ENCODE measurements around the gene CDCA8. TPM values are rescaled to one million over a fixed set of nuclear protein-coding genes. Genes with fewer than 3 reads are reported as not detected.

The CDCA8 gene
- total RNA-seq, 1 experiment from 2014 or later: 51.7 TPM

- no peak for DNase-seq (ENCODE audit: low read depth, low spot score)
- POLR2A ChIA-PET: no interaction called here
- no TSS peak for BruUV-seq (replicated peaks)
- no peak for TF ChIP-seq ZBTB33 (IDR thresholded peaks at IDR 0.05; ENCODE audit: extremely low read depth, insufficient replicate concordance, low read length)
- no peak for TF ChIP-seq SIN3A (IDR thresholded peaks at IDR 0.05; ENCODE audit: low read depth)
- TF ChIP-seq EZH2 (IDR thresholded peaks at IDR 0.05): no peak
- TF ChIP-seq EZH2phosphoT487 (IDR thresholded peaks at IDR 0.05; ENCODE audit: borderline replicate concordance): no peak
- no peaks in the 10 kb centered on the region for H4K20me1 ChIP-seq (ENCODE audit: insufficient read depth)
- H3K4me3 ChIP-seq (replicated peaks in 1 of 2; ENCODE audit: low read depth in 1 of 2, low read length in 2 of 2): no peak overlapping the region
- H3K9ac ChIP-seq (ENCODE audit: low read length): no peak overlapping the region
- no peaks in the 10 kb centered on the region for H3K9me3 ChIP-seq (ENCODE audit: control insufficient read depth in 1 of 2, insufficient read depth in 1 of 2, low read depth in 1 of 2, low read length in 2 of 2)
- no peaks in the 10 kb centered on the region for H3K4me1 ChIP-seq (ENCODE audit: control insufficient read depth in 1 of 2, insufficient read depth in 2 of 2, low read length in 2 of 2)
- no peaks in the 10 kb centered on the region for H3K27me3 ChIP-seq (ENCODE audit: insufficient read depth, low read length)
- H3K79me2 ChIP-seq (ENCODE audit: insufficient read depth, low read length): peaks cover 24% of the 10 kb centered on the region; the same call in 1 of the 2 replicates
- H3K4me2 ChIP-seq (ENCODE audit: low read length): no peak overlapping the region
- RAD21 ChIA-PET (ENCODE audit: low non-redundant PET in 1 of 2, low total read pairs in 2 of 2, uncharacterized antibody in 2 of 2, unreplicated experiment in 2 of 2): no interaction called here
- H3K9me2 ChIP-seq (ENCODE audit: insufficient read depth): no peaks in the 10 kb centered on the region
- CTCF ChIA-PET: no interaction called here
- H3K36me3 ChIP-seq (ENCODE audit: control insufficient read depth in 1 of 2, insufficient read depth in 2 of 2, low read length in 2 of 2): peaks cover 65 to 77% of the 10 kb centered on the region in 2 experiments
- intact Hi-C loops (cut with micrococcal nuclease): no loop called here
- H2AFZ ChIP-seq (ENCODE audit: low read depth, low read length, poor library complexity, severe bottlenecking): no peak overlapping the region
- no peak for ATAC-seq
- H3K27ac ChIP-seq (ENCODE audit: low read depth, low read length): no peak overlapping the region
Measured at GRCh38 chr1:37703061-37703460, 10.7 kb downstream of the CDCA8 start.

- no peak overlapping the region for H3K27ac ChIP-seq (ENCODE audit: low read depth, low read length)
- H3K9me2 ChIP-seq (ENCODE audit: insufficient read depth): no peaks in the 10 kb centered on the region
- H3K4me2 ChIP-seq (ENCODE audit: low read length): no peak overlapping the region
- no peak overlapping the region for H2AFZ ChIP-seq (ENCODE audit: low read depth, low read length, poor library complexity, severe bottlenecking)
- ATAC-seq (no peak), DNase-seq (ENCODE audit: low read depth, low spot score) (no peak)
- H3K36me3 ChIP-seq (ENCODE audit: control insufficient read depth in 1 of 2, insufficient read depth in 2 of 2, low read length in 2 of 2): peaks cover 63 to 82% of the 10 kb centered on the region in 2 experiments
- H3K4me3 ChIP-seq (replicated peaks in 1 of 2; ENCODE audit: low read depth in 1 of 2, low read length in 2 of 2): no peak overlapping the region
- TF ChIP-seq TCF7L2 (IDR thresholded peaks at IDR 0.05; ENCODE audit: borderline replicate concordance, extremely low read depth, insufficient read depth, insufficient read length): no peak
- no peak for TF ChIP-seq ZFX (IDR thresholded peaks at IDR 0.05)
- no peak for TF ChIP-seq ATF3 (IDR thresholded peaks at IDR 0.05)
- TF ChIP-seq POLR2AphosphoS5 (IDR thresholded peaks at IDR 0.05; ENCODE audit: low read depth, low read length): no peak
- TF ChIP-seq RAD21 (IDR thresholded peaks at IDR 0.05; ENCODE audit: low read depth): no peak
- no peak for TF ChIP-seq ZBTB33 (IDR thresholded peaks at IDR 0.05; ENCODE audit: extremely low read depth, insufficient replicate concordance, low read length)
- no peak for TF ChIP-seq MAX (IDR thresholded peaks at IDR 0.05)
- no peaks in the 10 kb centered on the region for H4K20me1 ChIP-seq (ENCODE audit: insufficient read depth)
- CTCF ChIA-PET: no interaction called here
- H3K4me1 ChIP-seq (ENCODE audit: control insufficient read depth in 1 of 2, insufficient read depth in 2 of 2, low read length in 2 of 2): no peaks in the 10 kb centered on the region
- intact Hi-C loops (cut with micrococcal nuclease): no loop called here
- BruUV-seq (replicated peaks): no TSS peak
- RAD21 ChIA-PET (ENCODE audit: low non-redundant PET in 1 of 2, low total read pairs in 2 of 2, uncharacterized antibody in 2 of 2, unreplicated experiment in 2 of 2): no interaction called here
- H3K9me3 ChIP-seq (ENCODE audit: control insufficient read depth in 1 of 2, insufficient read depth in 1 of 2, low read depth in 1 of 2, low read length in 2 of 2): no peaks in the 10 kb centered on the region
- H3K79me2 ChIP-seq (ENCODE audit: insufficient read depth, low read length): peaks cover 9% of the 10 kb centered on the region; the same call in 1 of the 2 replicates
- H3K9ac ChIP-seq (ENCODE audit: low read length): no peak overlapping the region
- POLR2A ChIA-PET: no interaction called here
- no peaks in the 10 kb centered on the region for H3K27me3 ChIP-seq (ENCODE audit: insufficient read depth, low read length)
Measured at GRCh38 chr1:37704966-37705365, 12.7 kb downstream of the CDCA8 start.
